ENCODE data around the gene ALG9. TPM values are rescaled to one million over a fixed set of nuclear protein-coding genes. Genes with fewer than 3 reads are reported as not detected.

Gene ALG9
- total RNA-seq, 1 experiment from 2014 or later: 23.7 TPM

GRCh38 chr11:111765320-111765983, 105.9 kb downstream of the ALG9 start:
- BruUV-seq (replicated peaks): no TSS peak
- Histone ChIP-seq H3K4me3 (replicated peaks in 1 of 2; ENCODE audit: low read depth in 1 of 2, low read length in 2 of 2) (peak overlapping the region; percentile 87 to 91), H3K36me3 (ENCODE audit: control insufficient read depth in 1 of 2, insufficient read depth in 2 of 2, low read length in 2 of 2) (peaks cover 20 to 23% of the 10 kb centered on the region in 2 experiments; a peak in 2 of 4 replicates), H4K20me1 (ENCODE audit: insufficient read depth) (no peaks in the 10 kb centered on the region), H3K4me2 (ENCODE audit: low read length) (peak overlapping the region; percentile 79), H3K27ac (ENCODE audit: low read depth, low read length) (peak overlapping the region; percentile 49; the same call in 1 of the 2 replicates), H3K9me3 (ENCODE audit: control insufficient read depth in 1 of 2, insufficient read depth in 1 of 2, low read depth in 1 of 2, low read length in 2 of 2) (no peaks in the 10 kb centered on the region), H3K9me2 (ENCODE audit: insufficient read depth) (no peaks in the 10 kb centered on the region), H3K4me1 (ENCODE audit: control insufficient read depth in 1 of 2, insufficient read depth in 2 of 2, low read length in 2 of 2) (peaks cover 5 to 17% of the 10 kb centered on the region in 2 experiments), H3K79me2 (ENCODE audit: insufficient read depth, low read length) (peaks cover 15% of the 10 kb centered on the region), H2AFZ (ENCODE audit: low read depth, low read length, poor library complexity, severe bottlenecking) (peak overlapping the region; percentile 63), H3K9ac (ENCODE audit: low read length) (peak overlapping the region; percentile 85), H3K27me3 (ENCODE audit: insufficient read depth, low read length) (no peaks in the 10 kb centered on the region)
- RAD21 ChIA-PET (ENCODE audit: low non-redundant PET in 1 of 2, low total read pairs in 2 of 2, uncharacterized antibody in 2 of 2, unreplicated experiment in 2 of 2): no interaction called here
- CTCF ChIA-PET: interaction anchor here (1.4 to 3.5 kb wide), 4 partner anchors 11 to 161 kb away, joined by 3 to 27 read pairs (median 6); no protein-coding TSS in a partner anchor
- intact Hi-C loops (cut with micrococcal nuclease): no loop called here
- no peak for TF ChIP-seq CBX3 (IDR thresholded peaks at IDR 0.05; ENCODE audit: low read depth)
- peak; percentile 52; the same call in 1 of the 2 replicates for TF ChIP-seq EGR1 (IDR thresholded peaks at IDR 0.05; ENCODE audit: low read depth)
- DNase-seq (ENCODE audit: low read depth, low spot score): no peak
- POLR2A ChIA-PET: interaction anchor here (0.8 to 1.3 kb wide), 3 partner anchors 12 to 163 kb away, joined by 3 read pairs; partner anchors contain the start of gene SIK2
- peak; percentile 48; the same call in 1 of the 2 replicates for ATAC-seq

GRCh38 chr11:111764621-111765020, 106.8 kb downstream of the ALG9 start:
- Histone ChIP-seq H3K4me1 (ENCODE audit: control insufficient read depth in 1 of 2, insufficient read depth in 2 of 2, low read length in 2 of 2) (peaks cover 5 to 17% of the 10 kb centered on the region in 2 experiments), H3K9me3 (ENCODE audit: control insufficient read depth in 1 of 2, insufficient read depth in 1 of 2, low read depth in 1 of 2, low read length in 2 of 2) (no peaks in the 10 kb centered on the region), H3K27me3 (ENCODE audit: insufficient read depth, low read length) (no peaks in the 10 kb centered on the region), H3K36me3 (ENCODE audit: control insufficient read depth in 1 of 2, insufficient read depth in 2 of 2, low read length in 2 of 2) (peaks cover 25 to 26% of the 10 kb centered on the region in 2 experiments; a peak in 2 of 4 replicates), H3K27ac (ENCODE audit: low read depth, low read length) (no peak overlapping the region), H3K79me2 (ENCODE audit: insufficient read depth, low read length) (peaks cover 15% of the 10 kb centered on the region), H3K9me2 (ENCODE audit: insufficient read depth) (no peaks in the 10 kb centered on the region), H2AFZ (ENCODE audit: low read depth, low read length, poor library complexity, severe bottlenecking) (no peak overlapping the region), H3K4me3 (replicated peaks in 1 of 2; ENCODE audit: low read depth in 1 of 2, low read length in 2 of 2) (no peak overlapping the region), H3K4me2 (ENCODE audit: low read length) (peak overlapping the region; percentile 79), H4K20me1 (ENCODE audit: insufficient read depth) (no peaks in the 10 kb centered on the region), H3K9ac (ENCODE audit: low read length) (no peak overlapping the region)
- intact Hi-C loops (cut with micrococcal nuclease): no loop called here
- POLR2A ChIA-PET: interaction anchor here (0.8 kb wide), 1 partner anchor 12 kb away, joined by 3 read pairs; no protein-coding TSS in a partner anchor
- CTCF ChIA-PET: interaction anchor here (1.4 to 2.3 kb wide), 4 partner anchors 13 to 310 kb away, joined by 3 to 8 read pairs (median 6); no protein-coding TSS in a partner anchor
- ATAC-seq: no peak
- BruUV-seq (replicated peaks): no TSS peak
- TF ChIP-seq CTCF (IDR thresholded peaks at IDR 0.05 in 2 of 3, conservative IDR thresholded peaks at IDR 0.05 in 1 of 3; ENCODE audit: borderline replicate concordance in 1 of 3, insufficient read depth in 1 of 3, low read depth in 2 of 3, low read length in 2 of 3) (no peak), CBX3 (IDR thresholded peaks at IDR 0.05; ENCODE audit: low read depth) (no peak), MAX (IDR thresholded peaks at IDR 0.05) (no peak), POLR2AphosphoS5 (IDR thresholded peaks at IDR 0.05; ENCODE audit: low read depth, low read length) (no peak), POLR2A (IDR thresholded peaks at IDR 0.05; ENCODE audit: borderline replicate concordance, extremely low read depth, insufficient read depth, insufficient read length) (no peak), YY1 (IDR thresholded peaks at IDR 0.05; ENCODE audit: extremely low read depth, insufficient replicate concordance, low read depth, low read length) (no peak), SP1 (IDR thresholded peaks at IDR 0.05; ENCODE audit: low read depth) (no peak), FOSL1 (IDR thresholded peaks at IDR 0.05; ENCODE audit: low read depth) (no peak), RAD21 (IDR thresholded peaks at IDR 0.05; ENCODE audit: low read depth) (no peak), SRF (IDR thresholded peaks at IDR 0.05; ENCODE audit: low read depth) (no peak), ELF1 (IDR thresholded peaks at IDR 0.05; ENCODE audit: borderline replicate concordance, low read depth) (no peak), SIN3A (IDR thresholded peaks at IDR 0.05; ENCODE audit: low read depth) (no peak), TCF7L2 (IDR thresholded peaks at IDR 0.05; ENCODE audit: borderline replicate concordance, extremely low read depth, insufficient read depth, insufficient read length) (no peak), ZNF274 (IDR thresholded peaks at IDR 0.05; ENCODE audit: low read depth, low read length) (no peak), ZFX (IDR thresholded peaks at IDR 0.05) (no peak)
- no peak for DNase-seq (ENCODE audit: low read depth, low spot score)
- RAD21 ChIA-PET (ENCODE audit: low non-redundant PET in 1 of 2, low total read pairs in 2 of 2, uncharacterized antibody in 2 of 2, unreplicated experiment in 2 of 2): no interaction called here

Measured in HCT116 (cell line).